Measurements from ENCODE around the gene MTG1. TPM values are rescaled to one million over a fixed set of nuclear protein-coding genes. Genes with fewer than 3 reads are reported as not detected.

Gene MTG1, protein sequence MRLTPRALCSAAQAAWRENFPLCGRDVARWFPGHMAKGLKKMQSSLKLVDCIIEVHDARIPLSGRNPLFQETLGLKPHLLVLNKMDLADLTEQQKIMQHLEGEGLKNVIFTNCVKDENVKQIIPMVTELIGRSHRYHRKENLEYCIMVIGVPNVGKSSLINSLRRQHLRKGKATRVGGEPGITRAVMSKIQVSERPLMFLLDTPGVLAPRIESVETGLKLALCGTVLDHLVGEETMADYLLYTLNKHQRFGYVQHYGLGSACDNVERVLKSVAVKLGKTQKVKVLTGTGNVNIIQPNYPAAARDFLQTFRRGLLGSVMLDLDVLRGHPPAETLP
- total RNA-seq = 26.8 and 30.9 TPM in 2 replicates

DNA sequence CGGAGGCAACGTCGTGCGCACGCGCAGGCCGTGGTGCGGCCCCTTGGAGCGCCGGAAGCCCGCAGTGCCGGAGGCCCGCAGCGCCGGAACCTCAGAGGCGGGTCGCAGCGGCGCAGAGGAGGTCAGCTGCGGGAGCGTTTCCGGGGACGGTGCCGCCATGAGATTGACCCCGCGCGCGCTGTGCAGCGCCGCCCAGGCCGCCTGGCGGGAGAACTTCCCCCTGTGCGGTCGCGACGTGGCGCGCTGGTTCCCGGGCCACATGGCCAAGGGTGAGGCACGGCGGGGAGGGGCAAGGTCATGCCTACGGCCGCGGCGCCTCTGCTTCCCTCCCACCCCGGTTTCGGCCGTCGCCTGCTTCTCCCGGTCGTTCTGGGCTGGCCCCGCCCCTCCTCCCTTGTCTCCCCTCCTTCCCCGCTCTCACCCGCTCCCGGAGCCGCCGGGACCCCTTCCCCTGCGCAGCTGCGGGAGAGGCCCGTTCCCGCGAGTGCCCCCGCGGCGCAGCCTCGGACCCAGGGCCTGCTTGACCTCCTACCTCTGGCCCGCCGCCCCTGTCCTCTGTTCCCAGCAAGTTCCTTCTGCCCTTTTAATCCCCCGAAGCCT, at the start of gene MTG1:
MTG1 (plus strand) TSS at position 94 of the 600 bp plus-strand sequence; CDS start at position 158, 64 bp downstream.

DNA sequence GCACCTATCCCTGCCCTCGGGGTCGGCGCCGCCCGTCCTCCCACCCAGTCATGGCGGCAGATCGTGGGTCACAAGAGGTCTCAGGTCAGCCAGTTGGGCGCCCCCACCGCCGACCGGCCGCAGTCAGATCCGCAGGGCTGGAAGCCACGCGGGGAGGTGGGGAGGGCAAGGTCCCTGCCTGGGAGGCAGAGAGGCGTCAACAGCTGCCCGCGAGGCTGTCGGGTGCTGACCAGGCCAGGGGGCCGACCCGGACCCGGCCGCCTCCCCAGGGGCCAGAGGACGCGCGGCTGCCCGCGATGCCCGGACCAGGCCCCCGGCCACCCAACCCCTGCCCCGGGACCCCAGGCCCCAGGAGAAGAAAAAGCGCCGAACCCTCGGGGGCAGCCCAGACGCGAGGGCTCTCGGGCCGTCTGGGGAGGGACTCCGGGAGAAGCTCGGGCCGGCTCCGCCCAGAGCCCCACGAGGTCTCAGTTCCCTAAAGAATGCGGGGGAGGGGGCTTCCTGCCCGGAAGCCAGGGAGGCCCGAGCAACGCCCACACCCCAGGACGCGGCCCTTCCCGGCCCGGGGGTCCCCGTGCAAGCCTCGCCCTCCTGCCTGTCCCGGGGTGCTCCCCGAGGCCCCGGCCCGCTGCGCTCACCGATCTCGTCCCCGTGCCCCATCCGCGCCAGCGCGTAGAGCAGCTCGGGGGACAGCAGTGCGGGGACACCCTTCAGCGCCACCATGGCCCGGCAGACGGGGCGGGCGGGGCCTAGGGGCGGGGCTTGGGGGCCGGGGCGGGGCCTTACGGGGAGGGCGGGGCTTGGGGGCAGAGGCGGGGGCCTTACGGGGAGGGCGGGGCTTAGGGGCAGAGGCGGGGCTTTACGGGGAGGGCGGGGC, 36.4 kb upstream of the MTG1 start, which contains the start of gene FUOM:
FUOM (minus strand) TSS at position 735 of the 877 bp plus-strand sequence; CDS start at position 723, 12 bp downstream.

DNA sequence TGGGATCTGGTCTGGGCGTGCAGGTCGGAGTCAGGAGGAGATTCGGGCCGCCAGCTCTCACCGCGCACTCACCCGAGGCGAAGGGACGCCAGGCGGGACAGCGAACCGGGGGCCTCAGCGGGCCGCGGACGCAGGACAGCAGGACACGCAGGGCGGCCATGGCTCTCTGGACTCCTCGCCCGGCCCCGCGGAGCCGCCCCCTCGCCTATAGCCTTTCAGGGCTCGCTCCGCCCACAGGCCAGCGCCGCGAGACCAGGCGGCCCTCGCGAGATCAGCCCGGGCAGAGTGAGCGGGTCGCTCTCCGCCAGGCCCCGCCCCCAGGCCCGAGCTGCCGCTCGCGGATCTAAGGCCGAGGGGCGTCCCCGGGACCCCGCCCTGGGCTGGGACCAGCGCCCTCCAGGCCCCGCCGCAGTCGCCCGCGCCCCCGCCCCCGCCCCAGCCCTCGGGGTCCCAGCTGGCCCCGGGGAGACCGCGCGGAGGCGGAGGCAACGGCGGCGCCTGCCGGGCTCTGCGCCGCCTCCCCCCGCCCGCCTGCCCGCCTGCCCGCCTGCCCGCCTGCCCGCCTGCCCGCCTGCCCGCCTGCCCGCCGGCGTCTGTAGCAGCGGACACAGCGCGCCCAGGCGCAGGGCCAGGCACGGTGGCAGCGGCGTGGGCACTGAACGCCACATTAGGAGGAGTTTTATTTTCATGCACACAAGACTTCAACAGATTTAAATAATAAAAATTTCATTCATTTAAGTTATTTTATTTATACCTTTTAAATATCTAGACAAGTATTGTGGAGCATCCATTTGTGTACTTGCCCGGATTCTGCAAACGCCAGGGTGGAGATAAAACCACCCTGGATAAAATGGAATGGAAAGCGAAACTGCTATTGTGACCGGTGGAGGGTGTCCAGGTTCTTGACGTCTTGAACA, 20.5 kb upstream of the MTG1 start, which contains the start of gene ECHS1:
ECHS1 (minus strand) TSS at position 181 of the 917 bp plus-strand sequence; CDS start at position 160, 21 bp downstream.

DNA sequence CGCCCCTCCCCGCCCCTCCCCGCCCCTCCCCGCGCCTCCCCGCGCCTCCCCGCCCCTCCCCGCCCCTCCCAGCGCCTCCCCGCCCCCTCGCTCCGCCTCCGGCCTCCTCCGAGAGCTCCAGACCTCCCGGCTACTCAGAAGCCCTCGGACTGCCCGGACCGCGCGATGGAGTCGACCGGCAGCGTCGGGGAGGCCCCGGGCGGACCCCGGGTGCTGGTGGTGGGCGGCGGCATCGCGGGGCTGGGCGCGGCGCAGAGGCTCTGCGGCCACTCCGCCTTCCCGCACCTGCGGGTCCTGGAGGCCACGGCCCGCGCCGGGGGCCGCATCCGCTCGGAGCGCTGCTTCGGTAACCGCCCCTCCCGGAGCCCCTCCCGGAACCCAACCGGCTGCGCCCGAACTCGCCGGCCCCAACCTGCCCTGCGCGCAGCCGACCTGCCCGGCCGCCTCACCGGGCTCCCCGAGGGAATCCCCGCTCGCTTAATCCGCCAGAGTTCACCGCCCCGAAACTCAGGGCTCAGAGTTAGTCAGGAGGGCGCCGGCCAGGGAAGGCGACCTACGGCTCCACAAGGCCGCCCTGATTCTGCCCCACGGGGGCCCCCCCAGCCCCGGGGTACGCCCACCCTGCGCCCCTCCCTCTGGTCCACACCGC, 14.7 kb upstream of the MTG1 start, which contains the start of gene PAOX:
PAOX (plus strand) TSS at position 111 of the 649 bp plus-strand sequence; CDS start at position 166, 55 bp downstream.

DNA sequence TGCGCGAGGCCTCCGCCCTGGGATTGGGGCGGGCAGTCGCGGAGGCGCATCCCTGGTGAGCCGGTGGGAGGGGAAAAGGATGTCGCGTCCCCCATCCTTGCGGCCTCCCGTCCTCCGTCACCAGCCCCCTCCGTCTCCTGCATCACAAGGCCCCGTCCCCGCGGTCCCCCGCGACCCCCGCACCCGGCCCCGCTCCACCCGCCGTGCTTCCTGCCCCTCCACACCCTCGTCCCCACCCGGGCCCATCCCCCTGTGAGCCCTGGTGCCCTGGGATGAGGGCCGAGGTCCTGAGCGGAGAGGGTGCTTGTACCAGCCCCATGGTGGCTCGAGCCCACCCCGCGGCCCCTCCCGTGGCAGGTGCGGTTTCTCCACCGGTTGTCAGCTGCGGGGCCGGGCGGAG, 30.6 kb downstream of the MTG1 start, which contains the start of gene SPRN:
SPRN (minus strand) TSS at position 25 of the 400 bp plus-strand sequence. CDS start 944 bp downstream, outside the sequence.

DNA sequence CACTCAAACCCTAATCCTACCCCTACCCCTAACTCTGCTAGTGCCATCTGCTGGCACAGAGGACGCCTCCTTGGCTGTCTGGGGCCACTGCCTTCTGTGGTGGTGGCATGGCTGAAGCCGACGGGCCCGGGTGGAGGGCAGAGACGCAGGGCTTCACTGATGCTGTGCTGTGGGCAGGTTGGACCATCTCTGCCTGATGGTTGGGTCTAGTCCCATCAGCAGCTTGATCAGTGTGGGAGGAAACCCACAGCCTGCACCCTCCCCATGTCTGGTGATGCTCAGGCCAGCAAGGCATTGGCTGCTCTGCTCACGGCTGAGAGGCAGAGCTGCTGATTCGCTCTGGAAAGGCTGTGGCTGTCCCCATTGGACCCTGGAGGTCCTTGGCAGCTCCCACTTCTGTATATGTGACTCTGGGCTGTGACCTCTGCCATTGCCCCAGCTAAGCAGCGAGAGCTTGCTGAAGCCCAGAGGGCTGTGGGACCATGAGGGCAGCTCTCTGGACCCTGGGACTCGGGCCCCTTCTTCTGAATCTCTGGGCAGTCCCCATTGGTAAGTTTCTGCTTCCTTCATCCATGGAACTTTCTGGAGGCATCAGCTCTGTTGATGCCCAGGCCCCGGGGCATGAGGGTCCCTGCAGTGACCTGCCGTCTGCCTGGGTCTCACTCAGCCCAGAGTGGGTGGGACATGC, 59.7 kb downstream of the MTG1 start, which contains the start of gene SCART1:
SCART1 (plus strand) TSS at position 430 of the 688 bp plus-strand sequence; CDS start at position 483, 53 bp downstream.

Small RNAs within 50 kb of the gene (small RNA-seq; reads per million reads assigned to genes)
- gene AL360181.4 (not detected), gene BANF1P2 (not detected), gene MIR3944 (0.19 reads per million)

Other genes with a start within 250 kb of the MTG1 start
- gene KNDC1, start 233.9 kb upstream of the MTG1 start, total RNA-seq = under 0.01 and 0.20 TPM in 2 replicates
- not detected in 2 replicates for gene UTF1, start 163.9 kb upstream of the MTG1 start, total RNA-seq
- gene VENTX, start 156.3 kb upstream of the MTG1 start, total RNA-seq = not detected in 2 replicates
- 0.73 and 1.4 TPM in 2 replicates for gene ADAM8, start 117.3 kb upstream of the MTG1 start, total RNA-seq
- 63.2 and 82.1 TPM in 2 replicates for gene TUBGCP2, start 85.3 kb upstream of the MTG1 start, total RNA-seq
- 31.2 and 33.4 TPM in 2 replicates for gene ZNF511, start 85.2 kb upstream of the MTG1 start, total RNA-seq
- gene CALY, start 57.3 kb upstream of the MTG1 start, total RNA-seq = not detected in 2 replicates
- gene PRAP1, start 46.8 kb upstream of the MTG1 start, total RNA-seq = not detected in 2 replicates
- 13.6 and 16.6 TPM in 2 replicates for gene FUOM, start 36.1 kb upstream of the MTG1 start, total RNA-seq
- gene ECHS1, start 20.8 kb upstream of the MTG1 start, total RNA-seq = 58.5 and 61.7 TPM in 2 replicates
- 4.1 and 4.8 TPM in 2 replicates for gene PAOX, start 14.9 kb upstream of the MTG1 start, total RNA-seq
- 0.37 and 0.39 TPM in 2 replicates for gene SPRN, start 30.5 kb downstream of the MTG1 start, total RNA-seq
- gene SCART1, start 59.8 kb downstream of the MTG1 start, total RNA-seq = 1.1 and 1.6 TPM in 2 replicates
- gene CYP2E1, start 133.2 kb downstream of the MTG1 start, total RNA-seq = under 0.01 and 0.39 TPM in 2 replicates
- gene SYCE1, start 171.4 kb downstream of the MTG1 start, total RNA-seq = 0.73 and 0.78 TPM in 2 replicates
- not detected in 2 replicates for gene FRG2B, start 232.6 kb downstream of the MTG1 start, total RNA-seq